ENCODE results near the gene KIF21A.

The KIF21A gene

DNA sequence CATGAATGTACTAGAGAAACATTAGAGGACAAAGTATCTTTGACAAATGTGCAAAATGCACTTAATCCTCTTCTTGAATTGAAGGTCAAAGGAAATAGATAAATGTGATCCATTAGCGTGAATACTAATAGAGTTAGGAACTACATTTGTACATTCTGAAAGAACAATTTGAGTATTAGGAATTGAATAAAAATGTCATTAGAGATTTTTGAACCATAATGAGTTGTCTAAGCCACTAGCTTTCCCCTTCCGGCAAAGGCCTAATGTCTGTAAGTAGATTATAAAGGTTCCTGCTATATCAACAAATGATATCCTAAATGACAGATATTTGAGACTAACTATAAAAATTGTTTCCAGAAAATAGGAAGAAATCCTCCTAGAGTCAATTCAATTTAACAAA lies 59.8 kb downstream of the KIF21A start:
- DNase-seq = no peak

DNA sequence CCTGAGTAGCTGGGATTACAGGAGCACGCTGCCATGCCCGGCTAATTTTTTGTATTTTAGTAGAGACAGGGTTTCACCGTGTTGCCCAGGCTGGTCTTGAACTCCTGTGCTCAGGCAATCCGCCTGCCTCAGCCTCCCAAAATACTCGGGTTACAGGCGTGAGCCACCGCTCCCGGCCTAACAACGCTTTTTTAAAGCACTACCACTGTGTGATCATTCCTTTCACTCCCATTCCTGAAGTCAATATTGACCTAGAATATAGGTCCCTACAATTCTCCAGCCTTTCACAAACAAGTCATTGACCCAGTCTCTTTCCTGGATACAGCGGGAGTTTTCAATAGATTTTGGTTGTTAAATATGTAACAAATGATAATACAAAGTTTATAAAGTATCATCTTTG lies 62.8 kb downstream of the KIF21A start:
- DNase-seq = no peak

DNA sequence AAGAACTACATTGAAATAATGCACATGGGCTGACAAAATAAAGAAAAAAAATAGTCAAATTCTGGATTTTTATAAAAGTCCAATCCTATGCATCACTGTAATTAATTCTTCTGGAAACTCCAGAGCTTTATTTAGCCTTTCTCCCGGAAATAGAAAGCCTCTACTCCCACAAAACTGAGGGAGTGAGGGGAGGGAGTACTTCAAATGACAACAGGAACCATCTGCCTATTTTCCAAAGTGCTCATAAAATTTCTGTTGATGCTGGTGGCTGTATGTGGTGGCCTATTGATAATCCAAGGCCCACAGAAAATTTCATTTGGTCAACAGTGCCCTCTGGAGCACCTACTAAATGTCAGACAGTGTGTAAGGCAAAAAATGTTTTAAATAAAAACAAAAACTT lies 64.6 kb downstream of the KIF21A start:
- no peak for DNase-seq

DNA sequence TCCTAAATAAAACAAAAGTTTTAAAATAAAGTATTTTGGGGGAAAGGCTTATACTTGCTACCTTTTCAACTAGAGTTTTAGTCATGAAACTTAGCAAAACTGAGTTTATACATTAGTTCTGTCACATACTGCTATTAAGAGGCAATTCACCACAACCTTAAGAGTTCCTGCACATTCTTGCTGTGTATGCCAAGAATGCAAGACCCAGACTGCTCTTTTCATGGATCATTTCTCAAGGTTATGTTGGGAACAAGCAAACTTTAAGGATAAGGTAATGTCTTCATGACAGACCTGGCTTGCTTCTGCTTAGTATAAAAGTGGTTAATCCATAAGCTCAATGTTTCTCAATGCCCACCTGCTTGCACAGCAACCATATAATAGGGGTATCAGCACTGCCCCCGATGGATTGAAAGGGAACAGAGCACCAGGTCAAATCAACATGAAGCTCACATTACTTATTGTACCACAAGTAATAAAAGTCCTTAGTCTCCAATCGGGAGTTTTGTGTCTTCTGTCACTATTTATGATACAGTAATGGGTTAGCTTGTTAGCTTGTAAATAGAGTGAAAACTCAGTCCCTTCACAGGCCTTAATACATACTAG lies 67.6 kb downstream of the KIF21A start:
- DNase-seq = no peak

DNA sequence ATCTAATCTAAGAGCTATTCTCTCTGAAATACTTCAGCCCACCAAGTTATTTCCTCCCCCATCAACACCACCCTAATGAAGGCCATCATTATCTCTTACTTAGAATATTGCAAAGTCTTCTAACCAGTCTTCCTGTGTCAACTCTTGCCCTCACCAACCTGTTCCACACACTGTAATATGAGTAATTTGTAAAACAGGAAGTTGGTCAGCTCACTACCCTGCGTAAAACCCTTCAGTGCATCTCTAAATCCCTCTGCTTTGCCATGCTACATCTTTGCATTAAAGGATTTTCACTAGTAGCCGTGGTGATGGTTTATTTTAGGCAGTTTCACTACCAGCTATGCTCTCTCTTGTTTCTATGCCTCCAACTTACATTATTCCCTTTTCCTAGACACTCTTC lies 70.0 kb downstream of the KIF21A start:
- DNase-seq = no peak

DNA sequence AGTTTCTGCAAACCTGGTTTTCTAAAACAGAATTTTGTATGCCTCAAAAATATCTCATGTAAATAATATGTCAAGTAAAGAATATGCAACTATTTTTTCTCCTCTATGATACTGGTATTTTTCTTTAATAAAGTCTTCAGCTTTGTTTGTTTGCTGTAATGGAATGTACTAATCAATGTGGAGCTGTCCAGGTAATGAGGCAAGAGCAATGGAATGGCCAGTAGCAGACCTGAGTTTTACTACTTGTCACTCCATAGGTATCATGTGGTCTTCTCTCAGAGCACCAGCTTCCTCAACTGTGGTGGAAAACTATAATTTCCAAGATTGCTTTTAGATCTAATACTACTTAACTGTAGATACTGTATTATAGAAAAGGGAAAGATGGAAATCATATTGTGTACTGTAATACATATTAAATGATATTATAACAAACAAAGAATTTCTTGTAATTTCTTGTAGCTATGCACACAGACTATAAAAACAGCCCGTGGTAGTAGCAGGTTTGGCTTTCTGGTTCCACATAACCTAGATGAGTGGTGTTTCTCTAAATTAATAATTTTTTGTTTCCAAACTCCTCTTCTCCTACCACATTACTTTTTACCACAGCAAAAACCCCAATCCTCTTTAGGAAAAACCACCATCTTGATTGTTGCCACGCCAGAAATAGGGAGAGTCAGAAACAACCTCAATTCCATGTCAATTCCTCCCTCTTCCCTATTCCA lies 70.6 kb downstream of the KIF21A start:
- no peak for DNase-seq

DNA sequence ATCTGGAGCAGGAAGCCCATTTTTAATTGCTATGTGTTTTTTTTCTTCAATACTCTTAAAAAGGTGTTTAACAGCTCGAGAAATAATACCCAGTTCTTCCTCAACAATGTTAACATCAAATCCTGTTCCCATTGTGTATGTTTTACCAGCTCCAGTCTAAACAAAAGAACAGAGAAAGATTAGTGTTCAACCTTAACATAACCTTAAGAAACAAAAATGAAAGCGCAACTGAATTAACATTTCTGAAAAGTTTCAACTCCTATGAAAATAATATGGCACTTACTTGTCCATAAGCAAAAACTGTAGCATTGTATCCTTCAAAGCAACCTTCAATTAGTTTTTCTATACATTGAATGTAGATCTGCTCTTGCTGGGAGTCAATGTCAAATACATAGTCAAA lies 73.2 kb downstream of the KIF21A start:
- no peak for DNase-seq

DNA sequence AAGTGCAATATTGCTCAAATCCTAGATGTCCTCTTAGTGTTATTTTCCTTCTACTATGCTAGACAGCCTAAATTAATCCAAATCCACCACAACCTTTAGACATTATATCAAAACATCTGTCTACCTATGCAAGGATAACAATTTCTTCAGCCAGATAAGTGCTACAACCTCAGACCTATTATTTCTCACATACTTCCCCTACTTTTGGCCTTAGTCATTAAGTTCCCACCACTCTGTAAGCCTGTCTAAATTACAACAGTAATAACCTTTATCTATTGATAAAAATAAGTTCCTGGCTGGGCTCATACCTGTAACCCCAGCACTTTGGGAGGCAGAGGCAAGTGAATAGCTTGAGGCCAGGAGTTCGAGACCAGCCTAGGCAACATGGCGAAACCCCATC lies 74.0 kb downstream of the KIF21A start:
- DNase-seq = no peak

DNA sequence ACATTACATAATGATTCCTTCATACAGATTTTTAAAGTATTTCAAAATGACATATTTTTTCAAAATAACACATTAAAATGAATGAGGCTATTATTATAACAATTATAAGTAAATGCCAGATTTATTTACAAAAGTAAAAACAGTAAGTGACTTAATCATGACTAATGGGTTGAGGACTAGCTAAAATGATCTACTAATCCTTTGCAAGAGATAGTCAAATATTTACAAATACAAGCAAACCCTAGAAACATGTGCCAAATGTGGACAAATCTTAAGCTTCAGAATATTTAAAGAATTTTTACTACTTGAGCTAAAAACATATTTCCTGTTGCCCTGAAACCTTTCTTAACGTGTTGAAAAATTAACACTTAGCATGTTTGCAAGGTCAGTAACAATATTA lies 74.8 kb downstream of the KIF21A start:
- no peak for DNase-seq

DNA sequence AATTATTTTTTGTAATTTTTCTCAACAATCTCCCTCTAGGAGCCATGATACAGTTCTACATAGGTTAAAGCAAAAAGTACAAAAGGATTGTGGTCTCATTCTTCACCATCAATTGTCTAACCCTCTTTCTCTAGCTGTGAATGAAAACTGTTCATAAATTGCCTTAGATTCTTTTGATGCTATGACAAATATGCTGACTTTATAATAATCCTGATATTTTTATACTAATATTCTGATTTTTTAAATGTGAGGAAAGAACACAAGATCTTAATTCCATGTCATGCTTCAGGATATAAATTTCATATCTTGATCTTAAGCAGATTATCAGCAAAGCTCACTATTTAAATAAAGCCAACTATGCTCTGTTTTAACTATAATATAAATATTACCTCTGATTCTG lies 75.4 kb downstream of the KIF21A start:
- no peak for DNase-seq

DNA sequence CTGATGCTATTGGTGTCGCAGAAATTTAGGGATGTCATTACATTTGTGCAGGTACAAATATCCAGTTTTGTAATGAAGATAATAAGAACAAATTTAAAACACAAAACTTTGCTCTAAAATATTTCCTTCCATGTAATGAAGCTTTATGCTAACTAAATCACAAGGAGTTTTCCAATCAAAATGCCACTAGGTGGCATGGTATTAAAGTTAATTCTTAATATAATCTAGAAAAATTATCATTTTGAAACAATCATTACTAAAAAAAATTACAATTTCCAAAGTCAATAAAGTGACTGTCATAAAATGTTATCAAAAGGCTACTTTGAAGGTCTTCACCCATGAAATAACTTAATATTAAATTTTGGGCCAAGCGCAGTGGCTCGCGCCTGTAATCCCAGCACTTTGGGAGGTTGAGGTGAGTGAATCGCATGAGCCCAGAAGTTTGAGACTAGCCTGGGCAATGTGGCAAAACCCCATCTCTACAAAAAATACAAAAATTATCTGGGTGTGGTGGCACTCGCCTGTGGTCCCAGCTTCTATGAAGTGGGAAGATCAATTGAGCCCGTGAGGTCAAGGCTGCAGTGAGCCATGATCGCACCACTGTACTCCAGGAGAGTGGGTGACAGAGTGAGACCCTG lies 77.4 kb downstream of the KIF21A start:
- DNase-seq = no peak

DNA sequence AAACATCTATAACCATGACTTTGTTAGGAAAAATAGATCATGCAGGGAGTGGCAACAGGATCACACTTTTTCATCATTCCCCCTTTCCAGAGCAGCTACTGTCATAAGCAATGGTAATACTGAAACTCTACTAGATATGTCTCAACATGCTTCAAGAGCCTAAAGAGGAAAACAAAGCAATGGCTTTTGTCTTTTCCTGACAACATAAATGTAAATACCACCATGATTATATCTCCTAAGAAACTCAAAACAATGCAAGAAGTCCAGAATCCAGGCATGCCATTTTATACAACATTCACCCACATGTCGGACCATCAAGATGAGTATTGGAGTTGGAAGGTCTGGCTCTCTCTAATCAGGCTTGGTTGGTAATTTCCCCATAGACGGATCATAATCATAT lies 78.7 kb downstream of the KIF21A start:
- DNase-seq = no peak

DNA sequence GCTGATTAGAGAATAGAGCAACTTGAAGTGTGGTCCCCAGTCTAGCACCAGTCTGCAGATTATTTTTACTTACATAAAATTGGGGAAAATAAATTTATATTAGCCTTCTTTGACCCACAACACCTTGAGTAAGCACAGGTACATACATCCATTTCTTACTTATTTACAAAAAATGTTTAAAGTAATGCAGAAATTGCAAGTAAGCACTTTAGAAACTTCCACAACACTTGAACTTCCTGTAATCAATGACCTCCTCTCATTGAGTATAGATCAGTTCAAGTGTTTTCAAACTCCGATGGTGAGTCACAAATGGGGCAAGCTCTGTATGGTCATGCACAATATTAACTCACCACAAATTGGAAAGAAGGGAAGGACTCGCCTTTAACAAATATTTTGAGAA lies 83.3 kb downstream of the KIF21A start:
- no peak for DNase-seq

DNA sequence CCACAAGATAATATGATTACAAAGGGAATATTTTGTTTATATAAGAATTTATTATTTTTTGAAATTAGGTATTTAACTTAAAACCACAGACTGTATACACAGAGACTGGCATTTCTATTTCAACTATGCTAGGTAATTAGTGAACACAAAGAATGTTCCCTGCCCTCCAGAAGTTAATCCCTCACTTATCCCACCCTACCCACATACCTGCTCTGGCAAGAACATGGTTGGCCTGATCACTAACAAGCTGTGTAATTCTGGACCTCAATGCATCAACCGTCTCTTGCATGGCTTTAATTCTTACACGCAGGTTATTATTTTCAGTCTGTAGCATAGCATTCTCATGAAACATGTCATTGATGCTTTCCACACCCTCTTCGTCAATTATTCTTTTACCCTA lies 85.9 kb downstream of the KIF21A start:
- DNase-seq = no peak

DNA sequence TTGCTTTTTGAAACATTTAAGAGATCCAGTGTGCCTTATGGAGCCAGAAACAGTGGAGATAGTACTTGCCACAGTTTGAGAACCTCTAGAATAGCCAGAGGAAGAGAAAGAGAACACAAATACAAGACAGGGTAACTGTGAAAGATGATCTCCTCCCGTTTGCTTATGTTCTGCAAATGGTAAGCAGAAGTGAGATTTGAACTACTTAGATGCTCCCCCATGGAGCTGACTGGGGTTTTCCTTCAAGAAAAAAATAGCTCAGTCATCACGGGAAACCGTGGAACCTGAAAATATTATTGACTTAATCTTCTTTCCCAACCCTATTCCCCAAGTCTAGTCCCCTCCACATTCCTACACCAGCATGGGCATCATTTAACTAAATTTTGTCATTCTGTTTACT lies 87.1 kb downstream of the KIF21A start:
- DNase-seq = no peak

DNA sequence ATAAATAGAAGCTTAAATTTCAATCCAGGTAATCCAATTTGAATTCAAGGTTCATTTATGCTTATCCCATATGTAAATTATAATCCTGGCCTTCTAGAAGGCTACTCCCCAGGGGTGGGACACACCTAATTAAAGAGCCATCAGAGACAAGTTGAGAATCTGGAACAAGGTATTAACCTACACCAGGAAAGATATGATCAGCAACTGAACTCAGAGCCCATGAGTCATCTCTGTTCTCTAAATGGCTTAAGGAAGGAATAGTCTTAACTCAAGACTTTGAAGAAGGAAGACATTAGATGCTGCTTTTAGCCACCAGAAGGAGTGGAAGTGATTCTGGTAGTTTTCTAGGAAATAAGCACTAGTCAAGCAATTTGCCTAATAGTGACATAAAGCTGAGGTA lies 88.0 kb downstream of the KIF21A start:
- DNase-seq = no peak

DNA sequence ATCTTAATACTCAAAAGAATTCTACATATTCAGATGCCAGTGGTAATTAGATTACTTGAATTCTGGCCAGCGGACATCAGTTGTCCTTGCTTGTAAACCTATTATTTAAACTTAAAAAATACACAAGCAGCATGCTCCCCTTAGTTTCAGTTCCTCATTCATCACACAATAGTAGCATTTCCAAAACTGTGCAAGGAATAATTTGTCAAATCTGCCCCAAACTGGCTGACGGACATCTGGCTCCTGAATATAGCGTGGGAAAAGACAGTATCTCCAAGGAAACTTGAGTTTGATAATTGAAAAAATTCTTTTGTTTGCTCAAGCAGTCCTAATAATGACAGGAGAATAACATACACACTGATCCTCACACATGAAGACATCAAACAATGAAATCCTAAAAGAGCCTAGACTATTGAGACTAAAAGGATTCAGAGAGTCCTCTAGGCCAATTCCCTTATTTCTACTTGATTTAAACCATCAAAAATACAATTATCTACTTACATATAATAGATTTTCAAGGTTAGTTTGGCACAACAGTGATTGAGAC lies 90.4 kb downstream of the KIF21A start:
- no peak for DNase-seq

DNA sequence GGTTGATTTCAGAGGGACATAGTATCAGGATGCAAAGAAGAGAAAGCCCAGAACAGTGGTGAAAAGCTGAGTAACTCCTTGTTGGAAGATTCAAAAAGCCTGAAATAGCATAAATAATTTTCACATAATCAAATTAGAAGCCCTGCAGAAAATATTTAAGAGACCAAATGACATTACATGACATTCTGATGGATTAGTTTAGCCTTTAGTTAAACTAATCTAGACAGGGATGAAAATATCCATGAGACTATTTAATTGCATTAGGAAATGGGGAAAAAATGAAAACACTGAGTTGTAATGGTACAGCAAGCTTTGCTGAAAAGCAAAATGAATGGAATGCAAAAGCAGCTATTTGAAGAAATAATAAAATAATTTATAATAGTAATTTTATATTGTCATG lies 91.8 kb downstream of the KIF21A start:
- DNase-seq = no peak

DNA sequence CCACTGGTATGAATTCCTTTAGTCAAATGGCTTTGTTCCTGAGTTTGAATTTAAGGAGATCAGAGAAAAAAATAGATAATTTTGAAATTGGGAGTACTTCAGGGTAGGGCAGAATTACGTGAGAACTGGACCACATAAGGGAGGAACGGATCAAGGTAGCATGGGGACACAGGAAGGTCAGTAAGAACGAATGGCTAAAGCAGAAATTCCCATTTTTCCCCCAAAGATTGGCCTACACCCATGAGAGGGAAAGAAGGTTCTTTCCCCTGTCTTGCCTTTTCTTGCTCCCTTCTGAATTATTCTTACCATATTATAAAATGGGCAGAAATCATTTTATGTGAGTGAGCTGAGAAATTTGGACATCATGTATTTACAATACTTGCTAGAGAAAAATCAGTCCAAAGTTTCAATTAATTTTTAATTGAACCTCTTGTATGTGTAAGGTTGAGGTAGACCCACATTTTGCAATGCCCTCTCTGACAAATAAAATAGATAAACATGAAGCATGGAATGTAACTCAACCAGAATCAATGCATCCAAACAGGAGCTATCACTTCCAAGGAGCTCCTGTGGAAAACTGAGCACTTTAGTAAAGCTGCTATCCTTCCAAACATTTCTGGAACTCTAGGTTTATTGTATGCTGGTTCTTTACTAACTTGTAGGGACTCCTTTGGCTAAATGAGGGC lies 93.8 kb downstream of the KIF21A start:
- DNase-seq = no peak

DNA sequence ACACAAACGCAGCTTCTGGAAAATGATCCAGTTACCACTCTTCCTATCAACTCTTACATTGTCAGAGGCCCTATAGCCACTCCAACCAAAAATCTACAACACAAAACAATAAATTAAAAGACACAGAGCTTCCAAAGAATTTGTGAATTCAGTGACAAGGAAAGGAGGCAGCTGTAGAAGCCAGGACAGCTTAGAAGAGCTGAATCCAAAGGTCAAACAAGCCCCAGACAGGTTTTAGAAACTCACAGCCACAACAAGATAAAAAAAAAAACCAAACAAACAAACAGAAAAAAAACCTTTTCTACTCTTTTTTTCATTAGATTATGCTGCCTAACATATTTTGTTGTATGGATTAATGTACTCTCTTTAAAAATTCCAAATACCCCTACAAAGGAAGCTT lies 94.4 kb downstream of the KIF21A start:
- no peak for DNase-seq

DNA sequence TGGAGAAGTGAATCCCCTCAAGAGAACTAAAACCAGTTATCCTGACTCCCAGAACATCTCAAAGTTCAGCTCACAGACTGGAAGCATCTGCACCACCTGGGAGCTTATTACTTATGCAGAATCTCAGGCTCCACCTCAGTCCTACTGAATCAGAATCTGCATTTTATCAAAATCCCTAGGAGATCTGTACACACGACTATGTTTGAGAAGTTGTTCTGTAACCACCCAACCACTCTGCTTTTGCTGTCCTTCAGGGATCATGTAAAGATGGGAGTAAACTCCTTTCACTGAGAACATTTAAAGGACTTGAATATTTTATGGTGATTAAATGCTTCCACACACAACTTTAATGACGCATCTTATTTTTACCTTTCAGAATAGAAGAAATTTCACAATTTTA lies 98.0 kb downstream of the KIF21A start:
- DNase-seq = no peak

DNA sequence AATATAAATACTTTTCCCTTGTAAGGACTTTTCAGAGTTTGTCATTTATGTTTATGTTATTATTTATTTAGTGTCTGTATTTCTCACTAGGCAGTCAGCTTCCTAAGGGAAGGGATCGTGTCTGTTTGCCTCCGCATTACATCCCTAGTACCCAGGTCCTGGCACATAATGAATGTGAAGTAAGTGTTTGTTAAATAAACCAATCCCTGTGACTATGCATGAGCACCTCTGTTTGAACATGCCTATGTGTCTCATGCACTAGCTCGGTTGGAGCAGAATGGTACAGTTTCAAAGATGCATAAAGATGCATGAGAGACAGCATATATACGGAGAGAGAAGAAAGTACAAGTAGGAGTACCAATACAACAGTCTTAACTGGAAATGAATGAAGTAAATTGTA lies 99.3 kb downstream of the KIF21A start:
- no peak for DNase-seq

DNA sequence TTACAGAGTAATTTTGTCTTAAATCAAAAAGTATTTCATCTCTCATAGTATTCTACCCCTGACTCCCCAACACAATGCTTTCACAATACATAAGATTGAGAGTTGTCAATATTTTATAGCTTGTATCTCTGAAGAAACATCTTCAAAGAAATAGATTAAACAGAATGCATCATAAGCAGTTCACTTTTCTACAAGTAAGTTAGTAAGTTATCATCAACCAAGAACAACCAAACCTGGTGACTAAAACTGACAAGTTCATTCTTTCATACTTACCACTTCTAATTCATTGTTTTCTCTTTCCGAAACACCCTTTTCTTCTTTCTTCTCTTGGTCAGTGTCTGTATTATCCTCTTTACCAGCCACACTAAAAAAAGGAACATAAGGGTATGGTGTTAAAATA lies 101.2 kb downstream of the KIF21A start:
- no peak for DNase-seq

DNA sequence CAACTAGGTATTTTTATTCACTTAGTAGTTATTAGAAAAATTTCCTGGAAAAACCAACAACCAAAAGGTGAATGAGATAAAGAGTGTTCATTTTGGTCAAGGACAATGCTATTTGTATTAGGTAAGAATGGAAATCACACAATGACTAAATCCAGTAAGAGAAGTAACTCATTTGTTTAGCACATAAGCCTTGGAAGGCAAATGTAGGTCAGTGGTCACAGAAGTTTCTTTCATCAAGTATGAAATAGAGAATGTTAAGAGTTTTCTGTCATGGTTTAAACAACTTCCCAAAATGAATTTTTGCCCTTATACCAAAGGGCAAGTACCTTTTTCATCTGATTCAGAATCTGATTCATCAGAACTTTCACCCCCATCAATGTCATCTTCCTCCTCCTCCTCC lies 101.7 kb downstream of the KIF21A start:
- DNase-seq = no peak

Data from NCI-H2081 treated with DMSO at 0.1 percent for 48 hours (cell line).